GM21360 (cell line): Measurements from ENCODE around the gene FLAD1.
"Not testable (repeated sequence)": the region's sequence is repeated elsewhere in the genome, so short reads cannot be mapped to it uniquely, and the experiment has no call there.

Experiments used
- ATAC-seq: cut with Tn5 transposase; IDR thresholded peaks from one replicate; pipeline ENCODE4 v1.9.1; 2021; ENCODE audit warnings: mild to moderate bottlenecking, moderate library complexity; ENCODE audit not compliant: unreplicated experiment

FLAD1 gene

GRCh38 chr1:154988058-154988954, 5.2 kb downstream of the FLAD1 start:
- no peak for ATAC-seq

- ATAC-seq, result no peak
Observed at GRCh38 chr1:154989195-154989860, 6.2 kb downstream of the FLAD1 start.

DNA sequence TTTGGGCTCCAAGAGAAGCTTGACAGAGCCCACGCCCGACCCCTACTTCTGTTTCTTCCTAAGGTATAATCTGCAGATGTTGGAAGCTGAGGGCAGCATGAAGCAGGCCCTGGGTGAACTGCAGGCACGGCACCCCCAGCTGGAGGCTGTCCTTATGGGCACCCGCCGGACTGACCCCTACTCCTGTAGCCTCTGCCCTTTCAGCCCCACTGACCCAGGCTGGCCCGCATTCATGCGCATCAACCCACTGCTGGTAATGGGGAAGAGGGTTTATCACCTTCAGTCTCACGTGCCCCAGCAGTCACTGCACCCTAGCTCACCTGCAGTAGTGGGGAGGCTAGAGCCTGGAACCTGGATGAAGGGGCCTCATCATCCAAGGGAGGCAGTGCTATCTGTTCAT, 7.1 kb downstream of the FLAD1 start:
- no peak for ATAC-seq

DNA sequence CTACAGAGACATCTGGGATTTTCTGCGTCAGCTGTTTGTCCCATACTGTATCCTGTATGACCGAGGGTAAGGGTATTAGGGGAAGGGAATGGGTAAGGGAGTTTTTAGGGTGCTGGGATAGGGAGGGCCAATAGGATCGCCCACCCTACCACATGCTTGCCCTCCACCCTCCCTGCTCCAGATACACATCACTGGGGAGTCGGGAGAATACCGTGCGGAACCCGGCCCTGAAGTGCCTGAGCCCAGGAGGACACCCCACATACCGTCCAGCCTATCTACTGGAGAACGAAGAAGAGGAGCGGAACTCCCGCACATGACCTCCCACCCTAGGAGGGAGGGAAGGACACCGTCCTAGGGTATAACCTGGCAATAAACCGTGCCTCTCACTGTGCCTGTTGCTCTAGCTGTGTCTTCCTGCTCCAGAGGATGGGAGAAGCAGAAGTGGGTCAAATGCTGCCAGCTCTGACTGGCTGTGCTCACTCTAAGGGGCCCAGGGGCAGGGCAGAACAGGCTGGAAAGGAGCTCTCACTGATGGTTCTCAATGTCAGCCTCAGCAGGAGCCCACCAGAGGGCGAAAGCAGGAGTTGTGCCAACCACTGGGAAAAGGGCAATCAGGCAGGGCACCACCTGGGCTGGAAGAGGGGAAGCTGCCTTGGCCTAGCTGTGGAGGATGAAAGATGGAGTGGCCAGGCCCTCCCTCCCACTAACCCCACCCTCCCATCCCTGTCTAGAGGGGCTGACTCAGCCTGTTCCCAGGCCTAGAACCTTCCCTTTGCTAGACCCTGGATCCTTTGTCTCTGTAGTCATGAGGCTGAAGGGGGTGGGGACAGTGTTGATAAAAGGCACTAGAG, 9.8 kb downstream of the FLAD1 start:
- no peak for ATAC-seq

DNA sequence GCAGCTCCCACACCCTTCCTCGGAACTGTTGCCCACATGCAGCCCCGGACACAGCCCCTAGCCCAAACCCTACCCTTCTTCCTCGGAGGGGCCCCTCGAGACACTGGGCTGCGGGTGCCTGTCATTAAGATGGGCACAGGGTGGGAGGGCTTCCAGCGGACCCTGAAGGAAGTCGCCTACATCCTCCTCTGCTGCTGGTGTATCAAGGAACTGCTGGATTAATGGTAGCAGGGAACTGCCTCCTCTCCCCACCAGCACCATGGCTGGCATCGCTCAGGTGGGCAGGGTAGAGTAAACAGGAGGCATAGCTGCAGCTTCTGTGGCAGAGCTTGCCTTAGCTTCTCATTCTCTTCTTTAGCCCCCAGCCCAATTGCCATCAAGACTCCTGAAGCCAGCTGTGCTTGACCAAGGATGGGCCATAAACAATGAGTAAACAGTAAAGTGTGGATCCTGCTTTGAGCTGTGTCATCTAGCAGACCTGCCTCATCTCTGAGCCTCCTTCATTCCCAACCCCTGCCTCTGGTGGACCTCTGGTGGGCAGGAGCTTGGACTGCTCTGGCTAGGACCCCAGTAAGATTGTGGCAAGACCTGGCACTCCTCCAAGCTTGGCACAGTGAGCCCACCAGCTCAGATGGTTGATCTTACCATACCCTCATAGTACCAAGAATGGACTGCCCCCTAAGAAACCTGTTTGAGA, 10.6 kb downstream of the FLAD1 start, which contains the start of gene LENEP:
TSS of gene LENEP (plus strand) at position 15 of the 697 bp plus-strand sequence. CDS start at position 37, 22 bp downstream.
- no peak for ATAC-seq

- no peak for ATAC-seq
Observed at GRCh38 chr1:154994269-154994587, 11.1 kb downstream of the FLAD1 start.

- ATAC-seq, result no peak
Observed at GRCh38 chr1:154994591-154994990, 11.4 kb downstream of the FLAD1 start.

DNA sequence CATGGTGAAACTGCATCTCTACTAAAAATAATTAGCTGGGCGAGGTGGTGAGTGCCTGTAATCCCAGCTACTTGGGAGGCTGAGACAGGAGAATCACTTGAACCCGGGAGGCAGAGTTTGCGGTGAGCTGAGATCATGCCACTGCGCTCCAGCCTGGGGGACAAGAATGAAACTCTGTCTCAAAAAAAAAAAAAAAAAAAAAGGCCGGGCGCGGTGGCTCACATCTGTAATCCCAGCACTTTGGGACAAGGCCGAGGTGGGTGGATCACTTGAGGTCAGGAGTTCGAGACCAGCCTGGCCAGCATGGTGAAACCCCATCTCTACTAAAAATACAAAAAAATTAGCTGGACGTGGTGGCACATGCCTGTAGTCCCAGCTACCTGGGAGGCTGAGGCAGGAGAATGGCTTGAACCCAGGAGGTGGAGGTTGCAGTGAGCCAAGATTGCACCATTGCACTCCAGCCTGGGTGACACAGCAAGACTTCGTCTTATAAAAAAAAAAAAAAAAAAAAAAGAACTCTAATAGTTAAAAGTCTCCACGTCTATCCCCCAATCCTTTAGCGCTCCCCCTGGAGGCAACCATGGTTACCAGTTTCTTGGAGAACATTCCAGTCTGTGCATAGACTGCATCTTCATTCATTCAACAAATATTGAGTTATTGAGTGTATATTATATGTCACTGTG, 12.3 kb downstream of the FLAD1 start:
- not testable (repeated sequence) for ATAC-seq

- no peak for ATAC-seq
Observed at GRCh38 chr1:154996966-154997701, 14.0 kb downstream of the FLAD1 start.

DNA sequence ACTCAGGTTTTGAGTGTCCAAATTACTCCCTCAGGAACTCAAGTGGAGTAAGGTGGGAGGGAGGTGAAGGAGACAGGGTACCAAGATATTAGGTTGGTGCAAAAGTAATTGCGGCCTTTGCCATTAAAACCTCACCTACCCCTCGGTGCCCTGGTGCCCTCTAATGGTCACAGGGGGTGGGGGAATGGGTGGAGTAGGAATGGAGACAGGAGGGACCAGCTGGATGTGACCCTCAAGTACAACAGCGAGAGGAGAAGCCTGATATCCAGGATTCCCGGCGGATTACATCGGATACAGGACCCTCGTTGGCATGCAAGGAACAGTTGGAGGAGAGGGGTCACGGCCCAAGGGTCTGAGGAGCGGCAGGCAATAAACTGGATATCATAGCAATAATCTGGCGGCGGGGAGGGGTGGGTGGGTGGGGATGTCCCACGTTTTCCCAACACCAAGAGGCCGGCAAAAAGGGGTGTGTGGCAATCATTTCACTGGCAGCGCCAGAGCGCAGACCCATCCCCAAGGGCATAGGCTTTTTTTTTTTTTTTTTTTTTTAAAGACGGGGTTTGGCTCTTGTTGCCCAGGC, 15.1 kb downstream of the FLAD1 start:
- no peak for ATAC-seq

DNA sequence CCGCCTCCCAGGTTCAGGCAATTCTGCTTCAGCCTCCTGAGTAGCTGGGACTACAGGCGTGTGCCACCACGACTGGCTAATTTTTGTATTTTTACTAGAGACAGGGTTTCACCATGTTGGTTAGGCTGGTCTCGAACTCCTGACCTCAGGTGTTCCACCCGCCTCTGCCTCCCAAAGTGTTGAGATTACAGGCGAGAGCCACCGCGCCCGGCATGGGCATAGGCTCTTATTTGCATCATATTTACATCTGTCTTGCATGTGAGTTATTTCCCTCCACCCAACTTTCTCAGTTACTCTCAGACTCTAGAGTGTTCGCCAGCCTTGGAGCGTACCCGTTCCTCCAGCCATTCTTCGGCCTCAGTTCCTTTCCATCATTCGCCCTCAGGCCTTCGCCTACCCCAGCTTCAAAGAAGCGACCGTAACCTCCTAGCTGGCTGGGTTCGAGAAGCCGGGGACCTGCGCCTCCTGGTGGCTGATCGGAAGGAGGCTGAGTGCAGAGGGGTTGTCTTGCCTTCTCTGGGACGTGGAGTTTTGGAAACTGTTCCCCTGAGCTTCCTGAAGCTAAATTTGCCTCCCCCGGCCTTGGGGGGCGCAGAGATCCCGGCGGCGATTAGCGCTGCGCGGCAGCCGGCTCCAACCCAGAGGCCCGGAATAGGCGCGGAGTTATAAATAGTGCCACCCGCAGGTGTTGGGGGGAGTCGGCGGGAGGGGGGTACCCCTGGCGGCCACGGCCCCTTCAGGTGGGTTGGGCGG, 15.8 kb downstream of the FLAD1 start:
- no peak for ATAC-seq

DNA sequence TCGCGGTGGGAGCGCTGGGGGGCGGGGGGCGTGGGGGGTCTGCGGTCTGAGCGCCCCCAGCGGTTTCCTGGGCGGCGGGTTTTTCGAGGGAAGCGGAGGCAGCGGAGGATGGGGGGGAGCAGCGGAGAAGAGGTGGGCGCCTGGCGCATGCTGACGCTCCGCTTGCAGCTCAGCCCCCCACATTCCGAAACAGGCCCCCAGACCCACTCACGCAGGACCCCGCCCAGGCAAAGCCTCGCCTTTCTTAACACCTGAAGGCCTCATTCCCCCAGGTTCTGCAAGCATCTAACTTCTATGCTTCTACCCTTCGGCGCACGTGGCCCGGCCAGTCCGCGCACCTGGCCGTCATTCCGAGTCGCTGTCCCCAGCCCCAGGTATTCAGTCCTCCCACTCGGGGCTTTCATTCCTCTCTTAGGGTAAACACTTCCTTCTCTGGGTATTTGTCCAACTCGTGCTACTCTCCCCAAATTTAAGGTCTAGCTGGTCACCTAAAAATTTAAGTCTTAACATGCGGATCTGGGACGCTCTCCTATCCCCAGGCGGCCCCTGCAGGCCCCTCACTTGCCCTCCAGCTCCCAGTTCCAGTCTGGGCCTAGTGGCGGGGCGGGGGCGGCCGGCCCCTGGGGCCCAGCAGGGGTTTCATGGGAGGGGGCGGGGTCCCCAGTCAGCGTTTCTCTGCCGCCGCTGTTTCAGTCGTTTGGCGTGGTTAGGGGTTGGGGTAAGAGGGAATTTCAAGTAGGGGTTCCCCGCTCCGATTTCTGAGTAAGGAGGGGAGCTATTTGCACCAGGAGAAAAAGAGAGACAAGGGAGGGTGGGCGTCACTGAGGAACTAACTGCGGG, 16.6 kb downstream of the FLAD1 start:
- no peak for ATAC-seq

GRCh38 chr1:155000411-155000725, 17.2 kb downstream of the FLAD1 start:
- no peak for ATAC-seq

DNA sequence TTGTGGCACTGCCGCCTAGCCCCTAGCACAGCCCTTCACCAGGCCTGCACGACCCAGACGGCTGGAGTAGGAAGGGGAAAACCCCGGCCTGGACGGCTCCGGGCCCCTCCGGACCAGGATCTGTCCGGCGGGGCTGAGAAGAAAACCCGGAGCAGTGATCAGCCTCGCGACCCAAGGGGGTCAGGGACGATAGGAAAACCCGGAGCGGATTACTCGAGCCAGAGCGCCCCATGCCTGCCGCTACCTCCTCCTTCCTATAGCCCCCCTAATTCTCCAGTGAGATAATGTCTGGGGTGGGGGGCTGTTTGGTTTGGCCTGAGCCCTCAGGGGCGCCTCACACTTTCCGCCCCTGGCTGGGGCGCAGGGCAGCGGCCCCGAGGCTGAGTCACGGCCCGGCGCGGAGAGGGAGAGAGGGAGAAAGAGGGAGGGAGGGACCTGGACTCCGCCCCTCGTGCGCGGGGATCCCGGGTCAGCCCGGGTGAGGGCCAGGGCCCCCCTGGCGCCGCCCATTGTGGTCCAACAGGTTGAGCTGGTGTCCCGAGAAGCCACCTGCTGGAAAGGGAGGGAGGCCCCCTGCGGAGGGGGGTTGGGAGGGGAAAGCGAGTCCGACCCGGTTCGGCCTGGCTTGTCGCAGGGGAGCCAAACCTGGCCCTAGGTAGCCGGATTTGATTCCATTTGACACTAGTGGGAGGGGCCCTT, 17.7 kb downstream of the FLAD1 start:
- no peak for ATAC-seq

DNA sequence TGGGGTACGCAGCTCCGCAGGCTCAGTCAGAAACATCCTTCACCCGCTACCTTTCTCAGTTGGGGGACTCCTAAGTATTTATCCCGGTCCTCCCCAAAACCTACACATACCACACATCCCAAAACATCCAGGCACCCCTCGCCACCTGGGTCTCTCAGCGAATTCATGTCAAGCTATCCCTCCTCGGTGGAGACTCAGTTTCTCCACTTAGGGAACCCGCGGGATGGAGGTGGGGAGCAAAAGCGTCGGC, 18.2 kb downstream of the FLAD1 start:
- ATAC-seq, result no peak

DNA sequence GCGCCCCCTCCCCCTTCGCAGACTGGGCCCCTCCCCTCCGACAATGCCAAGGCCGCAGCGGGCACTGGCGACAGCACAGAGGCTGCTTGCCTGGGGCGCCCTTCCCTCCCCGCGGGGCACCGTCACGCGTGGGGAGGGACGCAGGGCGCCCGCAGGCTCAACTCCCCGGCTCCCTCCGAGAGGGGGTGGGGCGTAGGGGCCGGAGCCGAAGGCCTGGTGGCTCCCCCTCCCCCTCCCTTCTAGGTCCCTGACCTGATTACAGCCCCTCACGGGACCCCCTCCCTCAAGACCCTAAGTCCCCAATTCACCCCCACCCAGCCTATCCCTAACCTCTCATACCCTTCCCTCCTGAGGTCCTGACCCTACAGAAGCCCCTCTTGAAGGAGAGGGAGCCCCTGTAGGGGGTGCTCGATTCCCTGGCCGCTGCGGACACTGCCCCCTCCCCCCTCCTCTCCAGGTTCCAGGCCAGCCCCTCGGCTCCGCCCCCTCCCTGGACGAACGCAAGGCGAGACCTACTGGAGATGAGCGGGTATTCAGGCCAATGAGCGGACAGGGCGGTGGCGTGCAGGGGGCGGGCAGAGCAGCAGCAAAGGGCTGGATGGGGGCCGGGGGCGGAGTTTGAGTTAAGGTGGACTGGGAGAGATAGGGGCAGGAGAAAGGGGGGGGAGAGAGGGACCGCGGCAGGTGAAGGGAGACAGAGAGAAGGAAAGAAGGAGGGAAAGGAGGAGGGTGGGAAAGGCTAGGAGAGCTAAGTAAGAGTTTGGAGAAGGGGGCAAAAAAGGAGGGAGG, 18.7 kb downstream of the FLAD1 start:
- ATAC-seq, result peak; percentile 36
